Karpas-422 (cell line): Measurements from ENCODE around the gene GOLPH3L. TPM values are rescaled to one million over a fixed set of nuclear protein-coding genes. Genes with fewer than 3 reads are reported as not detected.
"Not testable (repeated sequence)": the region's sequence is repeated elsewhere in the genome, so short reads cannot be mapped to it uniquely, and the experiment has no call there.

Experiments used
- DNase-seq: peaks from one replicate; pipeline ENCODE4 v3.0.0-alpha.2; 2015
- H2AFZ ChIP-seq: fragments of 200-600 bp; sonication (generic); 2 replicates; pipeline ENCODE4 v1.6.1; 2014; ENCODE audit warnings: antibody characterized with exemption, low read length, mixed read lengths
- H3K27ac ChIP-seq: fragments of 200-600 bp; sonication (generic); 2 replicates; pipeline ENCODE4 v1.5.1; 2014; ENCODE audit warnings: mild to moderate bottlenecking, low read length, moderate library complexity
- H3K27me3 ChIP-seq: fragments of 200-600 bp; sonication (generic); 2 replicates; pipeline ENCODE4 v1.6.1; 2014; ENCODE audit warnings: low read length, mixed read lengths
- H3K36me3 ChIP-seq: fragments of 200-600 bp; sonication (generic); 2 replicates; pipeline ENCODE4 v1.6.1; 2014; ENCODE audit warnings: low read length, mixed read lengths; ENCODE audit not compliant: insufficient read depth
- H3K4me1 ChIP-seq: fragments of 200-600 bp; sonication (generic); 2 replicates; pipeline ENCODE4 v1.6.1; 2014; ENCODE audit warnings: mild to moderate bottlenecking, low read length, mixed read lengths
- H3K4me2 ChIP-seq: fragments of 200-600 bp; sonication (generic); 2 replicates; pipeline ENCODE4 v1.6.1; 2014; ENCODE audit warnings: low read length, low read depth, mild to moderate bottlenecking; ENCODE audit not compliant: poor library complexity, severe bottlenecking
- H3K4me3 ChIP-seq: fragments of 200-600 bp; sonication (generic); 2 replicates; pipeline ENCODE4 v1.5.1; 2014; ENCODE audit warnings: mild to moderate bottlenecking, antibody characterized with exemption, low read length, mixed read lengths
- H3K79me2 ChIP-seq: fragments of 200-600 bp; sonication (generic); 2 replicates; pipeline ENCODE4 v1.6.1; 2014; ENCODE audit warnings: mild to moderate bottlenecking, low read length, mixed read lengths
- H3K9ac ChIP-seq: fragments of 200-600 bp; sonication (generic); 2 replicates; pipeline ENCODE4 v1.6.0; 2014; ENCODE audit warnings: low read length
- H3K9me2 ChIP-seq: fragments of 200-600 bp; sonication (generic), shearing (Covaris generic); replicated peaks from 2 replicates; pipeline ENCODE4 v1.6.0; 2014; ENCODE audit warnings: mild to moderate bottlenecking, low read length, moderate library complexity; ENCODE audit not compliant: insufficient read depth
- H3K9me3 ChIP-seq: fragments of 300-700, 200-600 bp; sonication (generic); 2 replicates; pipeline ENCODE4 v1.6.1; 2014; ENCODE audit warnings: low read length, mixed read lengths
- H4K20me1 ChIP-seq: fragments of 200-600 bp; sonication (generic); 2 replicates; pipeline ENCODE4 v1.6.1; 2014; ENCODE audit warnings: mild to moderate bottlenecking, antibody characterized with exemption, low read length, low read depth; ENCODE audit not compliant: insufficient read depth
- total RNA-seq: library from RNA; depleted of rRNA; stranded (reverse); fragments of >200 nt; shearing (Covaris generic); gene quantifications from 2 replicates; pipeline ENCODE4 v1.2.3, GENCODE V29; 2014; ENCODE audit warnings: low replicate concordance

The GOLPH3L gene
- total RNA-seq, 1 experiment from 2014 or later = 28.1 TPM

DNA sequence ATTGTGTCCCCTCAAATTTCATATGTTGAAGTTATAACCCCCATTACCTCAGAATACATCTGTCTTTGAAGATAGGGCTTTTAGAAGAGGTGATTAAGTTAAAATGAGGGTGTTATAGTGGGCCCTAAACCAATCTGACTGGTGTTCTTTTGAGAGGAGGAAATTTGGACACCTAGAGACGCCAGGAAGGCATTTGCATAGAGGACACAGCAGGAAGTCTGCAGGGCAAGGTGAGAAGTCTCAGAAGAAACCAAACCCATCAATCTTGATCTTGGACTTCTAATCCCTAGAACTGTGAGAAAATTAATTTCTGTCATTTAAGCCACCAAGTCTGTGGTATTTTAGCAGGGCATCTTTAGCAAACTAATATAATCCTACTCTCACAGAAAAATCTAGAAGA, 13.0 kb downstream of the GOLPH3L start:
- peak; percentile 45 for DNase-seq
- H3K4me1 ChIP-seq = peaks cover 14% of the 10 kb centered on the region
- no peaks in the 10 kb centered on the region for H3K9me2 ChIP-seq
- peaks cover 23% of the 10 kb centered on the region; the same call in 1 of the 2 replicates for H3K36me3 ChIP-seq
- H2AFZ ChIP-seq = no peak overlapping the region
- H3K27ac ChIP-seq = peak overlapping the region; percentile 49
- H3K79me2 ChIP-seq = peaks cover 36% of the 10 kb centered on the region
- H3K4me3 ChIP-seq = no peak overlapping the region
- H3K27me3 ChIP-seq = no peaks in the 10 kb centered on the region
- H3K9ac ChIP-seq = no peak overlapping the region
- H3K4me2 ChIP-seq = peak overlapping the region; percentile 15
- no peaks in the 10 kb centered on the region for H4K20me1 ChIP-seq
- H3K9me3 ChIP-seq = no peaks in the 10 kb centered on the region

- Histone ChIP-seq H3K9me2 (no peaks in the 10 kb centered on the region), H3K4me3 (no peak overlapping the region), H3K4me1 (peaks cover 3% of the 10 kb centered on the region), H3K36me3 (peaks cover 3% of the 10 kb centered on the region; the same call in 1 of the 2 replicates), H3K9ac (no peak overlapping the region), H3K27me3 (no peaks in the 10 kb centered on the region), H3K27ac (no peak overlapping the region), H3K4me2 (no peak overlapping the region), H4K20me1 (no peaks in the 10 kb centered on the region), H2AFZ (no peak overlapping the region), H3K9me3 (no peaks in the 10 kb centered on the region), H3K79me2 (peaks cover 49% of the 10 kb centered on the region)
- no peak for DNase-seq
Measured at GRCh38 chr1:150678988-150679387, 18.0 kb downstream of the GOLPH3L start.

DNA sequence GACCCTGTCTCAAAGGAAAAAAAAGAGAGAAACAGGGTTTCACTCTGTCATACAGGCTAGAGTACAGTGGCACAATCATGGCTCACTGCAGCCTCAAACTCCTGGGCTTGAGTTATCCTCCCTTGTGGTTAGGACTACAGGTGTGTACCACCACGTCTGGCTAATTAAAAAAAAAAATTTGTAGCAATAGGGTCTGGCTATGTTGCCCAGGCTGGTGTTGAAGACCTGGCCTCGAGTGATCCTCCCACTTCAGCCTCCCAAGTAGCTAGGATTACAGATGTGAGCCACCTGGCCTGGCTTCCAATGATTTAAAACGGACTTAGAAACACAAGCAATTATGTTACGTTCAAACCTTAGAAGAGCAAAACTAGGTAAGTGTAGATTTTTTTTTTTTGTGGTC, 22.1 kb downstream of the GOLPH3L start:
- no peak for DNase-seq
- H3K4me2 ChIP-seq = no peak overlapping the region
- no peaks in the 10 kb centered on the region for H3K27me3 ChIP-seq

DNA sequence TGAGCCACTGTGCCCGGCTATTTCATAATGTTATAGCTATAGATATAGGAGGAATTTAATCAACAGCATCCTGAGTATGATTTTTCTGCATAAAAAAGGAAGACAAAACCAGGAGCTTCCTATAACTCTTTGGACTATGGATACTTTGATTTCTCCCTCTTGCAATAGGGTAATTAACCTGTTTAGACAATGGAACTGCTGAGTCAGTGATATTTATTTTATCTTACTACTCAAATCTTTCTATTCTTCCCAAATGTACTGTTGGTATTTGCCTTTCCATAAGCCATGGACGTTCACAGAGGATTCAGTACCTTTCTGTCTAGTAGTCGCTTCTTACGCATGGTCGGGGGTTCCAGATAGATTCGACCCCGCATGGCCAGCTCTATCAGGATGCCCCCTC, 33.6 kb downstream of the GOLPH3L start:
- H3K9me3 ChIP-seq = no peaks in the 10 kb centered on the region
- no peak overlapping the region for H3K4me3 ChIP-seq
- H2AFZ ChIP-seq = no peak overlapping the region
- H3K27ac ChIP-seq = no peak overlapping the region
- no peaks in the 10 kb centered on the region for H4K20me1 ChIP-seq
- no peaks in the 10 kb centered on the region for H3K4me1 ChIP-seq
- peaks cover 3% of the 10 kb centered on the region for H3K79me2 ChIP-seq
- H3K27me3 ChIP-seq = no peaks in the 10 kb centered on the region
- peaks cover 25% of the 10 kb centered on the region for H3K36me3 ChIP-seq
- no peak overlapping the region for H3K4me2 ChIP-seq
- no peaks in the 10 kb centered on the region for H3K9me2 ChIP-seq
- no peak overlapping the region for H3K9ac ChIP-seq
- no peak for DNase-seq

More for the DNA sequence above, 22.1 kb downstream of the GOLPH3L start:
- no peaks in the 10 kb centered on the region for H4K20me1 ChIP-seq
- H3K4me3 ChIP-seq = no peak overlapping the region
- H3K9me2 ChIP-seq = no peaks in the 10 kb centered on the region
- no peak overlapping the region for H3K9ac ChIP-seq
- H3K27ac ChIP-seq = no peak overlapping the region
- H3K4me1 ChIP-seq = no peaks in the 10 kb centered on the region
- H2AFZ ChIP-seq = no peak overlapping the region
- H3K79me2 ChIP-seq = peaks cover 55% of the 10 kb centered on the region
- no peaks in the 10 kb centered on the region for H3K9me3 ChIP-seq
- H3K36me3 ChIP-seq = 0 out of 2 replicates have a peak, but pooled peaks cover 3% of the 10 kb centered on the region

GRCh38 chr1:150662811-150663210, 34.1 kb downstream of the GOLPH3L start:
- H2AFZ ChIP-seq = no peak overlapping the region
- no peaks in the 10 kb centered on the region for H3K4me1 ChIP-seq
- no peaks in the 10 kb centered on the region for H3K9me3 ChIP-seq
- H3K27me3 ChIP-seq = no peaks in the 10 kb centered on the region
- no peaks in the 10 kb centered on the region for H4K20me1 ChIP-seq
- H3K4me2 ChIP-seq = no peak overlapping the region
- H3K79me2 ChIP-seq = no peaks in the 10 kb centered on the region; the same call in 1 of the 2 replicates
- H3K4me3 ChIP-seq = no peak overlapping the region
- H3K9me2 ChIP-seq = no peaks in the 10 kb centered on the region
- no peak for DNase-seq
- H3K27ac ChIP-seq = no peak overlapping the region
- H3K36me3 ChIP-seq = peaks cover 25% of the 10 kb centered on the region
- no peak overlapping the region for H3K9ac ChIP-seq

DNA sequence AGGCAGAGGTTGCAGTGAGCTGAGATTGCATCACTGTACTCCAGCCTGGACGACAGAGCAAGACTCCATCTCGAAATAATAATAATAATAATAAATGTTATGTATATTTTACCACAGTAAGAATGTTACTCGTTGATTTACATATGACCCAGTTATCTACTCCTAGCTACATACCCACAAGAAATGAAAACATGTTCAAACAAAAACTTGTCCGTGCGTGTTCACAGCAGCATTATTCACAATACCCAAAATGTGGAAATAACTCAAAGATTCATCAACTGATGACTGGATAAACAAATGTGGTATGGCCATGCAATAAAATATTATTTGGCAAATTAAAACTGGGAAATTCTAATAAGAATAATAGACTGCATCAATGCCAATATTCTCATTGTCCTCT, 35.8 kb downstream of the GOLPH3L start:
- no peak overlapping the region for H3K9ac ChIP-seq
- no peak overlapping the region for H2AFZ ChIP-seq
- H3K4me1 ChIP-seq = no peaks in the 10 kb centered on the region
- no peak overlapping the region for H3K4me2 ChIP-seq
- no peaks in the 10 kb centered on the region for H3K9me3 ChIP-seq
- no peaks in the 10 kb centered on the region for H4K20me1 ChIP-seq
- no peaks in the 10 kb centered on the region for H3K79me2 ChIP-seq
- no peak overlapping the region for H3K4me3 ChIP-seq
- H3K27ac ChIP-seq = no peak overlapping the region
- H3K9me2 ChIP-seq = no peaks in the 10 kb centered on the region
- H3K27me3 ChIP-seq = no peaks in the 10 kb centered on the region
- peaks cover 25% of the 10 kb centered on the region for H3K36me3 ChIP-seq
- DNase-seq = no peak

DNA sequence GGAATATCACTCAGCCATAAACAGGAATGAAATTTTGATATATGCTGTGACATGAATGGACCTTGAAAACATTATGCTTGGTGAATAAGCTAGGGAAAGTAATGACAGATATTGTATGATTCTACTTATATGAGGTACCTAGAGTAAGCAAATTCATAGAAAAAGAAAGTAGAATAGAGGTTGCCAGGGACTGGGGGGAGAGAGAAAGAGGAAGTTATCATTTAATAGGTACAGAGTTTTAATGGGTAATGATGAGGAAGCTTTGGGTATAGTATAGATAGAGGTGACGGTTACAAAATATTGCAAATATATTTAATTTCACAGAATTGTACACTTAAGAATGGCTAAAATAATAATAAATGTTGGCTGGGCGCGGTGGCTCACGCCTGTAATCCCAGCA, 36.4 kb downstream of the GOLPH3L start:
- H3K9me3 ChIP-seq = no peaks in the 10 kb centered on the region
- no peak overlapping the region for H3K4me3 ChIP-seq
- peaks cover 25% of the 10 kb centered on the region for H3K36me3 ChIP-seq
- no peak overlapping the region for H3K27ac ChIP-seq
- no peaks in the 10 kb centered on the region for H3K79me2 ChIP-seq
- no peak overlapping the region for H3K9ac ChIP-seq
- no peak overlapping the region for H3K4me2 ChIP-seq
- H3K9me2 ChIP-seq = no peaks in the 10 kb centered on the region
- no peaks in the 10 kb centered on the region for H3K4me1 ChIP-seq
- H4K20me1 ChIP-seq = no peaks in the 10 kb centered on the region
- H3K27me3 ChIP-seq = no peaks in the 10 kb centered on the region
- DNase-seq = no peak
- H2AFZ ChIP-seq = no peak overlapping the region

GRCh38 chr1:150657064-150657463, 39.9 kb downstream of the GOLPH3L start:
- H3K4me1 ChIP-seq, H3K4me2 ChIP-seq, H3K27ac ChIP-seq, H2AFZ ChIP-seq, H3K27me3 ChIP-seq, H3K9me3 ChIP-seq, H3K79me2 ChIP-seq, H3K9ac ChIP-seq, H4K20me1 ChIP-seq, DNase-seq, H3K9me2 ChIP-seq, H3K4me3 ChIP-seq: not testable (repeated sequence)
- H3K36me3 ChIP-seq = peaks cover 19% of the 10 kb centered on the region

DNA sequence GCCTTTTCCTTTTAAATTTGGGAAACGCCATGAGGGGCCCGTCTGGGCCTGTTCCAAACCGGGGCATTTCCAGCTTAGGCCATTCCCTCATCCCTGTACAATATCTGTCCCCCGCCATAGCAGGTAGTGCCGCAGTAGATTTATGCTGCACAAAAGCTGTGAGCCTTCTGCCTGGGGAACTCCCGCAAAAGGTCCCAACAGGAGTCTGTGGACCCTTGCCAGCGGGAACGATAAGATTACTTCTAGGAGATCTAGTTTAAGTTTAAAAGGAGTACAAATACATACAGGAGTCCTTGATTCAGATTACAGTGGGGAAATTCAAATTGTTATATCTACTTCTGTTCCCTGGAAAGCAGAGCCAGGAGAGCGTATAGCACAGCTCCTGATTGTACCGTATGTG, 42.3 kb downstream of the GOLPH3L start:
- H3K9me2 ChIP-seq, H3K27ac ChIP-seq, H3K4me1 ChIP-seq, H3K4me3 ChIP-seq, H3K79me2 ChIP-seq, DNase-seq, H3K9ac ChIP-seq, H2AFZ ChIP-seq, H3K9me3 ChIP-seq, H3K36me3 ChIP-seq, H3K27me3 ChIP-seq, H3K4me2 ChIP-seq, H4K20me1 ChIP-seq: not testable (repeated sequence)
